D721Med (cell line): Measurements from ENCODE around the gene ADD2.

Experiments used
- DNase-seq: peaks from one replicate; pipeline ENCODE4 v3.0.0; 2011; ENCODE audit warnings: low spot score; ENCODE audit not compliant: insufficient read length
- FAIRE-seq: peaks from 2 replicates; lab custom pipeline; 2011; peaks lifted over from hg19 to GRCh38; lab: Jason Lieb, UNC
- TF ChIP-seq, protein P1 (sequence below): IDR thresholded peaks from 2 replicates; pipeline ENCODE4 v1.5.1; 2012; ENCODE audit warnings: mild to moderate bottlenecking, control low read depth; ENCODE audit not compliant: insufficient read depth; ENCODE audit errors: missing control alignments

ADD2 gene

DNA sequence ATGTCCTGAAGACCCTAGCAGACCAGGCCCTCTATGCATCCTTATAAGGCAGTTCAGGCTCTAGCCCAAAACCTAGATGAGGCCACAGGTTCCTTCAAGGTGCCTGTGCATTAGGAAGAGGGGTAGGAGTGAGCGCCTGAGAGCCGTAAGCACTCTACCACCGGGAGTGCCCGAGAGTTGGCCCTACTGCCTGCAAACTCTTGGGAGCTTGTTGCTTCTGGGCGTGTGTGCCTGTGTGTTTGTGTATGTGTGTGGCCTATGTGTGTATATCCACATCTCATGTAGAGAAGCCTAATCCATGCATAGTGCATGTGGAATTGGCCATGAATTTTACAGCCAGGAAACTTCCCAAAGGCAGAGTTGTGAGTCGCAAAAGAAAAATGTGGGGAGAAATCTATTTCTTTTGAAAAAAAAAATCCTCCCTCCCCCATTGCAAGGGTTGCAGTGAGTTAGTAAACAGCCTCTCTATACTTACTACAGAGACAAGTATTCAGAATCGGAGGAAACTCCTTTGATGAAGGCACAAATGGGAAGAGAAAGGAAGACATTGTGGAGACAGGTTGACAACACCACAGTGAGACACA lies 96.8 kb downstream of the ADD2 start:
- FAIRE-seq (no peak), DNase-seq (no peak)
- TF ChIP-seq, protein P1, sequence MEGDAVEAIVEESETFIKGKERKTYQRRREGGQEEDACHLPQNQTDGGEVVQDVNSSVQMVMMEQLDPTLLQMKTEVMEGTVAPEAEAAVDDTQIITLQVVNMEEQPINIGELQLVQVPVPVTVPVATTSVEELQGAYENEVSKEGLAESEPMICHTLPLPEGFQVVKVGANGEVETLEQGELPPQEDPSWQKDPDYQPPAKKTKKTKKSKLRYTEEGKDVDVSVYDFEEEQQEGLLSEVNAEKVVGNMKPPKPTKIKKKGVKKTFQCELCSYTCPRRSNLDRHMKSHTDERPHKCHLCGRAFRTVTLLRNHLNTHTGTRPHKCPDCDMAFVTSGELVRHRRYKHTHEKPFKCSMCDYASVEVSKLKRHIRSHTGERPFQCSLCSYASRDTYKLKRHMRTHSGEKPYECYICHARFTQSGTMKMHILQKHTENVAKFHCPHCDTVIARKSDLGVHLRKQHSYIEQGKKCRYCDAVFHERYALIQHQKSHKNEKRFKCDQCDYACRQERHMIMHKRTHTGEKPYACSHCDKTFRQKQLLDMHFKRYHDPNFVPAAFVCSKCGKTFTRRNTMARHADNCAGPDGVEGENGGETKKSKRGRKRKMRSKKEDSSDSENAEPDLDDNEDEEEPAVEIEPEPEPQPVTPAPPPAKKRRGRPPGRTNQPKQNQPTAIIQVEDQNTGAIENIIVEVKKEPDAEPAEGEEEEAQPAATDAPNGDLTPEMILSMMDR = no peak

DNA sequence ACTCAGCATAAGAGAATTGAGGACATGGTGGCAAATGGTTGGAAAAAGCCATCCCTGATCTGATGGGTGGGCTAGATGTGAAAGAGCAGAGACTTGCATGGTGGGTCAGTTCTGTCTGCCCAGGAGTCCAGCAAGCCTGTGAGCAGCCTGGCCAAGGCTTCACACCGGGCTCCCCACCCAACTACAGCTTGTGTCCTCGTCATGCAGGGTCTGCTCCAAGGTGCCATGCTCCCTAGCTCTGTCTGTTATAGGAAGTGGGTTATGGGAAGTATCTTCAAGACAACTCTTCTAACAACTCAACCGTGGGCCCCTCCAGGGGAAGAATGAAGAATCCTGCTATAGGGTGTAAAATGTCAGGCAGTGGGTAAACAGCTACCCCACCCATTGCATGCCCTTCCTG lies 97.4 kb downstream of the ADD2 start:
- TF ChIP-seq, protein P1 = no peak
- DNase-seq (no peak), FAIRE-seq (no peak)

DNA sequence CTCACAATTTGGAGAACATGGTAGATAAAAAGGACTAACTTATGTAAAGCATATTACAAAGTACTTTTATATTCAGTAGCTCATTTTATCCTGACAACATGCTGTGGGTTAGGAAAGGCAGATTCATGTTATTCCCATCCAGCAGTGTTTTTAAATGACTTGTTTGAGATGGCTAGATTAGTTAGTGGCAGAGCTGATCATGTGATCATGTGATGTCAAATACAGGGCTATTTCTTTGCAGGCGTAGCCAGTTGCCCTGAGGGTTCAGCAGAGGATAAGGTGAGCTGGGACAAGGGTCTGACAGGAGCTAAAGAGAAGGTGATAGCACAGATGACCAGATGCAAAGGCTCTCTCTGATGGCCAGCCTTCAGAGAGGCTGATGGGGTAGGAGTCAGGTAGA lies 97.8 kb downstream of the ADD2 start:
- FAIRE-seq (no peak), DNase-seq (no peak)
- TF ChIP-seq, protein P1 = no peak

DNA sequence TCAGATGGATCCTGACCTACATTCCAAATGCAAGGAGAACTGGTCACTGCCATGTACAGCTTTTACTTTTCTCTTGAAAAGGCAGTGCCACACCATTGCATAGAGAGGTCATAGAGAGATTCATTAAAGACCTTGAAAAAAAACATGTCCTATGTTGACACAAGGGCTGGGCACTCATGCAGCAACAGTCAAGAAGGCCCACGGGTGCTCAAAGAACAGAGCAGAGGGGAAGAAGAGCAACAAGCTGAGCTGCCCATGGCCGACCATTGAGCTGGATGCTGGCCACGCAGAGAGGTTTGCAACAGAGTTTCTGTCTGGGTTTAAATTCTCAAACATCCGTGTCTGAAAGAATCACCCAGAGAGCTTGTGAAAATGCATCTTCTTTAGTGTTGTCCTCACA lies 99.1 kb downstream of the ADD2 start:
- no peak for DNase-seq
- no peak for FAIRE-seq

DNA sequence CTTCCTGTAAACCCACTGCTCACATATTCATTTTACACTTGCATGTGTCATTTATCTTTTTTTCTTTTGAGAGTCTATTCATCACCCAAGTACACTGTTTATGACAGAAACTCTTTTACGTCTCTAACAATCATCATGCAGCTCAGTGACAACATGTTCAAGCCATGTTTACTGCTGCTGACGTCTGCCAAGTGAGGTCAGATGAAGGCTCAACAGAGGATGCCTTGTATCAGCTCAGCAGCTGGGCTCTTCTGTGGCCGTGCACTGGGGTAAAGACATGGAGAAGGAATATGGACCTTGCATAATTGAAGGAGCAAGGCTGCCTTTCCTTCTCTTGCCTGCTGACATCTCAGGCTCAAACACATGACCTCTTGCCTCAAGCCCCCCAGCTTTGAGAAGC lies 99.6 kb downstream of the ADD2 start:
- DNase-seq (no peak), FAIRE-seq (no peak)
- TF ChIP-seq, protein P1 = no peak

More for the DNA sequence above, 99.1 kb downstream of the ADD2 start:
- TF ChIP-seq, protein P1 = no peak

DNA sequence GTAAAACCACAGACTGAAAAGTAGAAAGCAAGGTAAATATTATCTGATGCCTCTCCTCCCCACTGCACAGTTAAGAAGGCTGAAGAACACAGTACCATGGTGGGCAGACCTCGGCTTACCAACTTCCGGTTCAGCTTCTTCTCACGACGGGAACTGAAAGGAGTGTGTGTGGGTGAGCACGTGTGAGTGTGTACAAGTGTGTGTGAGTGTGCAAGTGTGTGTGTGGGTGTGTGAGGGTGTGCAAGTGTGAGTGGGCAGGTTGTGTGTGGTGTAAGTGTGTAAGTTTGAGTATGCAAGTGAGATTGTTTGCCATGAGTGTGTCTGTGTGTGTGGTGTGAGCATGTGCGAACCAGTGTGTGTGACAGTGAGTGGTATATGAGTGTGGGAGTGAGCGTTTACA lies 103.5 kb downstream of the ADD2 start:
- TF ChIP-seq, protein P1 = no peak
- DNase-seq (no peak), FAIRE-seq (no peak)

DNA sequence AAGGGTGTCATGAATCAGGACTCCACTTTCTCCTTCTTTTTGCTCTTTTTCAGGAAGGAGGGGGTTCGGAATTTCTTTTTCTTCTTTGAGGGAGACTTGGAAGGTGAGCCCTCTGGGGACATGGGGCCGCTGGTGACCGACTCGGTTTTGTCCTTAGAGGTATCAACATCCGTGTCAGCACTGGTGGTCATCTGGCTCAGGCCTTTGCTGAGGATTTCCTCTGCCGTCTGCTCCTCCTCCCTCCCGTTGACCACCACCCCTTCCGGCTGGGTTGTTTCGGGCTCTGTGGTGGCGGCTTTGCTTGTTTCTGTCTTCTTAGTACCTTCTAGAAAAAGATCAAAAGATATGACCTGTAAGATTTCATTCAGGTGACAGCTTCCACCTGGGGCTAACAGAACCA lies 104.6 kb downstream of the ADD2 start:
- FAIRE-seq = no peak
- no peak for DNase-seq
- TF ChIP-seq, protein P1 = no peak
